H9 (cell line): Measurements from ENCODE around the gene AK5. TPM values are rescaled to one million over a fixed set of nuclear protein-coding genes. Genes with fewer than 3 reads are reported as not detected.

ENCODE experiments used
- DNase-seq: peaks from one replicate; pipeline ENCODE4 v3.0.0-alpha.2; 2017
- H2AFZ ChIP-seq: one replicate; pipeline ENCODE4 v1.6.1; 2013; ENCODE audit warnings: mild to moderate bottlenecking, low read length, control low read depth, moderate library complexity
- H2AK5ac ChIP-seq: 2 replicates; pipeline ENCODE4 v1.6.1; 2013; ENCODE audit warnings: low read length, control low read depth, mixed read lengths; ENCODE audit not compliant: insufficient read length
- H2BK120ac ChIP-seq: one replicate; pipeline ENCODE4 v1.6.1; 2013; ENCODE audit warnings: low read depth, mild to moderate bottlenecking, low read length, control low read depth, inconsistent platforms; ENCODE audit not compliant: poor library complexity, severe bottlenecking
- H2BK12ac ChIP-seq: 2 replicates; pipeline ENCODE4 v1.6.1; 2013; ENCODE audit warnings: low read length, control low read depth, mixed read lengths, low read depth; ENCODE audit not compliant: insufficient read length
- H2BK15ac ChIP-seq: 2 replicates; pipeline ENCODE4 v1.6.1; 2013; ENCODE audit warnings: low read depth, low read length, control low read depth
- H2BK20ac ChIP-seq: one replicate; pipeline ENCODE4 v1.6.1; 2013; ENCODE audit warnings: low read depth, mild to moderate bottlenecking, low read length, control low read depth, inconsistent platforms; ENCODE audit not compliant: poor library complexity, severe bottlenecking
- H2BK5ac ChIP-seq: 2 replicates; pipeline ENCODE4 v1.6.1; 2013; ENCODE audit warnings: low read length, control low read depth, mixed read lengths; ENCODE audit not compliant: insufficient read length
- H3K14ac ChIP-seq: 2 replicates; pipeline ENCODE4 v1.6.1; 2013; ENCODE audit warnings: low read length, control low read depth; ENCODE audit not compliant: insufficient read depth
- H3K18ac ChIP-seq: 2 replicates; pipeline ENCODE4 v1.6.1; 2013; ENCODE audit warnings: low read depth, mild to moderate bottlenecking, mixed read lengths, low read length, control low read depth; ENCODE audit not compliant: insufficient read length
- H3K23ac ChIP-seq: 2 replicates; pipeline ENCODE4 v1.6.1; 2013; ENCODE audit warnings: low read length, control low read depth, mixed read lengths, low read depth; ENCODE audit not compliant: insufficient read length
- H3K23me2 ChIP-seq: 2 replicates; pipeline ENCODE4 v1.6.1; 2013; ENCODE audit warnings: low read depth, mild to moderate bottlenecking, mixed read lengths, low read length, control low read depth; ENCODE audit not compliant: insufficient read length, poor library complexity, severe bottlenecking
- H3K27ac ChIP-seq: 2 replicates; pipeline ENCODE4 v1.5.1; 2013; ENCODE audit warnings: low read length, control low read depth, mixed read lengths, low read depth; ENCODE audit not compliant: insufficient read length
- H3K27me3 ChIP-seq: 2 replicates; pipeline ENCODE4 v1.6.1; 2013; ENCODE audit warnings: low read length, control low read depth, inconsistent platforms; ENCODE audit not compliant: insufficient read depth
- H3K4ac ChIP-seq: 2 replicates; pipeline ENCODE4 v1.6.1; 2013; ENCODE audit warnings: low read depth, mild to moderate bottlenecking, control low read depth, inconsistent platforms, low read length, moderate library complexity
- H3K4me1 ChIP-seq: 2 replicates; pipeline ENCODE4 v1.6.1; 2013; ENCODE audit warnings: low read length, control low read depth, inconsistent platforms; ENCODE audit not compliant: insufficient read depth
- H3K4me2 ChIP-seq: 2 replicates; pipeline ENCODE4 v1.6.1; 2013; ENCODE audit warnings: low read length, control low read depth, mixed read lengths; ENCODE audit not compliant: insufficient read length, insufficient read depth
- H3K56ac ChIP-seq: 2 replicates; pipeline ENCODE4 v1.6.1; 2013; ENCODE audit warnings: low read depth, mild to moderate bottlenecking, mixed read lengths, low read length, control low read depth; ENCODE audit not compliant: insufficient read length
- H3K79me1 ChIP-seq: 2 replicates; pipeline ENCODE4 v1.6.1; 2013; ENCODE audit warnings: low read depth, mild to moderate bottlenecking, moderate library complexity, low read length, control low read depth, inconsistent platforms; ENCODE audit not compliant: insufficient read depth, poor library complexity, severe bottlenecking
- H3K79me2 ChIP-seq: 2 replicates; pipeline ENCODE4 v1.6.1; 2013; ENCODE audit warnings: low read length, control low read depth, inconsistent platforms; ENCODE audit not compliant: insufficient read depth
- H3K9ac ChIP-seq: 2 replicates; pipeline ENCODE4 v1.6.1; 2013; ENCODE audit warnings: low read length, control low read depth, mixed read lengths; ENCODE audit not compliant: insufficient read length; ENCODE audit errors: extremely low read depth
- H3K9me3 ChIP-seq: one replicate; pipeline ENCODE4 v1.6.1; 2013; ENCODE audit warnings: low read depth, low read length, inconsistent platforms; ENCODE audit not compliant: control insufficient read depth
- H3T11ph ChIP-seq: one replicate; pipeline ENCODE4 v1.6.1; 2013; ENCODE audit warnings: mild to moderate bottlenecking, low read length, control low read depth, inconsistent platforms
- H4K20me1 ChIP-seq: one replicate; pipeline ENCODE4 v1.6.1; 2013; ENCODE audit not compliant: control insufficient read depth, insufficient read length, insufficient read depth
- H4K5ac ChIP-seq: 2 replicates; pipeline ENCODE4 v1.6.1; 2013; ENCODE audit warnings: low read depth, mild to moderate bottlenecking, mixed read lengths, low read length, control low read depth; ENCODE audit not compliant: insufficient read length
- H4K8ac ChIP-seq: replicated peaks from 2 replicates; pipeline ENCODE4 v1.6.1; 2013; ENCODE audit warnings: low read length, control low read depth, mixed read lengths, low read depth; ENCODE audit not compliant: insufficient read length
- H4K91ac ChIP-seq: 2 replicates; pipeline ENCODE4 v1.6.1; 2013; ENCODE audit warnings: low read depth, mild to moderate bottlenecking, moderate library complexity, mixed read lengths, low read length, control low read depth; ENCODE audit not compliant: insufficient read length
- H3K27ac Mint-ChIP-seq, 3 experiments: 2 replicates in 2 of 3; 3 replicates in 1 of 3; pipeline ENCODE4 v1.8.0; 2020 to 2021; ENCODE audit warnings: mixed read lengths in 3 of 3, mild to moderate bottlenecking in 1 of 3, moderate library complexity in 1 of 3
- H3K27me3 Mint-ChIP-seq: 2 replicates; pipeline ENCODE4 v1.8.0; 2021; ENCODE audit warnings: low read depth, mild to moderate bottlenecking, moderate library complexity, mixed read lengths
- H3K36me3 Mint-ChIP-seq, 3 experiments: 2 replicates in 2 of 3; 3 replicates in 1 of 3; pipeline ENCODE4 v1.8.0; 2020 to 2021; ENCODE audit warnings: low read depth in 3 of 3, mixed read lengths in 3 of 3; ENCODE audit not compliant: insufficient read depth in 1 of 3
- H3K4me1 Mint-ChIP-seq, 2 experiments: 2 replicates each; pipeline ENCODE4 v1.8.0; 2020; ENCODE audit warnings: mixed read lengths in 2 of 2
- H3K4me3 Mint-ChIP-seq, 2 experiments: 2 replicates in 1 of 2; 3 replicates in 1 of 2; pipeline ENCODE4 v1.8.0; 2020 to 2021; ENCODE audit warnings: mild to moderate bottlenecking in 2 of 2, mixed read lengths in 2 of 2, moderate library complexity in 1 of 2
- H3K9me3 Mint-ChIP-seq, 2 experiments: 2 replicates in 1 of 2; 3 replicates in 1 of 2; pipeline ENCODE4 v1.8.0; 2020; ENCODE audit warnings: mild to moderate bottlenecking in 2 of 2, mixed read lengths in 2 of 2, moderate library complexity in 1 of 2
- WGBS: extraction: QIAGEN DNeasy Blood & Tissue Kit; methylation state at CpG from one replicate; pipeline ENCODE4 v1.1.7; 2013; ENCODE audit warnings: missing lambda C conversion rate, low lambda C conversion rate, mixed read lengths; ENCODE audit not compliant: insufficient read length; ENCODE audit errors: extremely low coverage; 5-methylcytosine and 5-hydroxymethylcytosine counted together
- total RNA-seq: library from RNA; stranded (reverse); gene quantifications from 2 replicates; pipeline ENCODE4 v1.2.1, GENCODE V29; 2021
- TF ChIP-seq, protein P1 (sequence below): fragments of 200-600 bp; sonication (generic); conservative IDR thresholded peaks from 3 replicates; pipeline ENCODE4 v1.8.0; 2021; ENCODE audit warnings: antibody characterized with exemption, mild to moderate bottlenecking

The AK5 gene
- total RNA-seq, 1 experiment from 2014 or later = 2.5 TPM

DNA sequence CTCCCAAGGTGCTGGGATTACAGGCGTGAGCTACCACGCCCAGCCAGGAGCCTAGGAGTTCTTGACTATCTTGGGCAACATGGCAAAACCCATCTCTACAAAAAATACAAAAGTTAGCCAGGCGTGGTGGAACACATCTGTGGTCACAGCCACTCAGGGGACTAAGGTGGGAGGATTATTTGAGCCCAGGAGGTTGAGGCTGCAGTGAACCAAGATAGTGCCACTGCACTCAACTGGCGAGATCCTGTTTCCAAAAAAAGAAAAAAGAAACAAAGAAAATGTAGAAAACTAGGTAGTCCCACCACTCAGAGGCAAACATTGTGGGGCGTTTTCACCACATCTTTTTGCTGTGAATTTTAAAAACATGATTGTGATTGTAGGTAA lies 259.3 kb downstream of the AK5 start:
- Histone ChIP-seq H2BK5ac (no peak overlapping the region), H3K18ac (no peak overlapping the region), H3K9ac (no peak overlapping the region), H2BK15ac (no peak overlapping the region), H2AK5ac (no peak overlapping the region), H2BK120ac (no peak overlapping the region), H4K91ac (no peak overlapping the region), H2AFZ (no peak overlapping the region), H3K56ac (no peak overlapping the region), H3K4me2 (no peak overlapping the region), H3K79me1 (no peaks in the 10 kb centered on the region), H3K27me3 (no peaks in the 10 kb centered on the region), H3K79me2 (no peaks in the 10 kb centered on the region), H3K9me3 (no peaks in the 10 kb centered on the region), H3K23me2 (no peaks in the 10 kb centered on the region), H3K4ac (no peak overlapping the region), H2BK12ac (no peak overlapping the region), H4K8ac (no peak overlapping the region), H3K27ac (no peak overlapping the region), H3T11ph (no peak overlapping the region), H3K23ac (no peak overlapping the region), H3K4me1 (no peaks in the 10 kb centered on the region), H4K5ac (no peak overlapping the region), H3K14ac (no peak overlapping the region), H4K20me1 (no peaks in the 10 kb centered on the region), H2BK20ac (no peak overlapping the region)
- Mint-ChIP-seq H3K27ac (no peak overlapping the region), H3K36me3 (no peaks in the 10 kb centered on the region), H3K4me3 (no peak overlapping the region), H3K4me1 (peaks cover 4 to 17% of the 10 kb centered on the region in 2 experiments; a peak in 3 of 4 replicates), H3K27me3 (no peaks in the 10 kb centered on the region), H3K9me3 (no peaks in the 10 kb centered on the region)
- no CpG with 5 or more reads among the region's 5 CpGs for WGBS
- DNase-seq = no peak
- TF ChIP-seq, protein P1, sequence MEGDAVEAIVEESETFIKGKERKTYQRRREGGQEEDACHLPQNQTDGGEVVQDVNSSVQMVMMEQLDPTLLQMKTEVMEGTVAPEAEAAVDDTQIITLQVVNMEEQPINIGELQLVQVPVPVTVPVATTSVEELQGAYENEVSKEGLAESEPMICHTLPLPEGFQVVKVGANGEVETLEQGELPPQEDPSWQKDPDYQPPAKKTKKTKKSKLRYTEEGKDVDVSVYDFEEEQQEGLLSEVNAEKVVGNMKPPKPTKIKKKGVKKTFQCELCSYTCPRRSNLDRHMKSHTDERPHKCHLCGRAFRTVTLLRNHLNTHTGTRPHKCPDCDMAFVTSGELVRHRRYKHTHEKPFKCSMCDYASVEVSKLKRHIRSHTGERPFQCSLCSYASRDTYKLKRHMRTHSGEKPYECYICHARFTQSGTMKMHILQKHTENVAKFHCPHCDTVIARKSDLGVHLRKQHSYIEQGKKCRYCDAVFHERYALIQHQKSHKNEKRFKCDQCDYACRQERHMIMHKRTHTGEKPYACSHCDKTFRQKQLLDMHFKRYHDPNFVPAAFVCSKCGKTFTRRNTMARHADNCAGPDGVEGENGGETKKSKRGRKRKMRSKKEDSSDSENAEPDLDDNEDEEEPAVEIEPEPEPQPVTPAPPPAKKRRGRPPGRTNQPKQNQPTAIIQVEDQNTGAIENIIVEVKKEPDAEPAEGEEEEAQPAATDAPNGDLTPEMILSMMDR = no peak
